ENCODE measurements around the gene CRYBA1.

DNA sequence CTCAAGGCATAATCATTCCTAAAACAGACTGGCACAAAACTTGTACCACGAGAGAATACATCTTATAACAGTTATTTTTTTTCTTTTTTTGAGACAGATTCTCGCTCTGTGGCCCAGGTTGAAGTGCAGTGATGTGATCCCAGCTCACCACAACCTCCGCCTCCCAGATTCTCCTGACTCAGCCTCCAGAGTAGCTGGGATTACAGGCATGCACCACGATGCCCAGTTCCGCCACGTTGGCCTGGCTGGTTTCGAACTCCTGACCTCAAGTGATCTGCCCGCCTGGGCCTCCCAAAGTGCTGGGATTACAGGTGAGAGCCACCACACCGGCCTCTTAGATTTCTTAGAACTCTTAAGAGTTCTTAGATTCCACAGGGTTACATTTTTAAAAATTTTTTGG, 43.2 kb downstream of the CRYBA1 start:
- TF ChIP-seq CTCF (IDR thresholded peaks at IDR 0.05) (no peak), POLR2A (IDR thresholded peaks at IDR 0.05) (no peak), EP300 (IDR thresholded peaks at IDR 0.05; ENCODE audit: low read depth) (no peak), POLR2AphosphoS5 (IDR thresholded peaks at IDR 0.05) (no peak)
